Mammary epithelial cell (primary cell): ENCODE results near the gene FOXO6.

Experiments used
- EZH2 ChIP-seq: IDR thresholded peaks from 2 replicates; pipeline ENCODE4 v1.6.1; 2012; ENCODE audit warnings: low read length, inconsistent platforms, borderline replicate concordance
- TF ChIP-seq, protein P1 (sequence below), 2 donors: IDR thresholded peaks in 1 of 2; conservative IDR thresholded peaks in 1 of 2; 2 replicates each; pipeline ENCODE4 v1.5.1; 2011 to 2012; ENCODE audit warnings: inconsistent platforms in 2 of 2, low read length in 2 of 2, mild to moderate bottlenecking in 2 of 2, control low read depth in 1 of 2, low read depth in 1 of 2; ENCODE audit not compliant: insufficient read depth in 1 of 2; ENCODE audit errors: extremely low read depth in 1 of 2

DNA sequence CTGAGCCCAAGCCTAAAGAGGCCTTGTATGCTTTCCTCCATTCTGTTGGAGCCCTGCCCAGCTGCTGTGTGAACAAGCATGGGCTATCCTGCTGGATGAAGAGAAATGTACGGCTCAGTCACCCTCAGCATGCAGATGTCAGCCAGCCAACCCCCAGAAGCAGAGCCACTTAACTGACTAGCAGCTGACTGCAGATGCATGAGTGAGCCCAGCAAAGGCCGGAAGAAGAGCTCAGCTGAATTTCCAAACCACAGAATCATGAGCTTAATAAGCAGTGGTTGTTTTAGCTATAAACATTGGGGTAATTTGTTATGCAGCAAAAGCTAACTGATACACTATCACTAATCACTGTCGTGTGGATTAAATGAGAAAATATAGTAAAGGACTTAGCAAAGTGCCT lies 39.0 kb downstream of the FOXO6 start:
- TF ChIP-seq, protein P1, sequence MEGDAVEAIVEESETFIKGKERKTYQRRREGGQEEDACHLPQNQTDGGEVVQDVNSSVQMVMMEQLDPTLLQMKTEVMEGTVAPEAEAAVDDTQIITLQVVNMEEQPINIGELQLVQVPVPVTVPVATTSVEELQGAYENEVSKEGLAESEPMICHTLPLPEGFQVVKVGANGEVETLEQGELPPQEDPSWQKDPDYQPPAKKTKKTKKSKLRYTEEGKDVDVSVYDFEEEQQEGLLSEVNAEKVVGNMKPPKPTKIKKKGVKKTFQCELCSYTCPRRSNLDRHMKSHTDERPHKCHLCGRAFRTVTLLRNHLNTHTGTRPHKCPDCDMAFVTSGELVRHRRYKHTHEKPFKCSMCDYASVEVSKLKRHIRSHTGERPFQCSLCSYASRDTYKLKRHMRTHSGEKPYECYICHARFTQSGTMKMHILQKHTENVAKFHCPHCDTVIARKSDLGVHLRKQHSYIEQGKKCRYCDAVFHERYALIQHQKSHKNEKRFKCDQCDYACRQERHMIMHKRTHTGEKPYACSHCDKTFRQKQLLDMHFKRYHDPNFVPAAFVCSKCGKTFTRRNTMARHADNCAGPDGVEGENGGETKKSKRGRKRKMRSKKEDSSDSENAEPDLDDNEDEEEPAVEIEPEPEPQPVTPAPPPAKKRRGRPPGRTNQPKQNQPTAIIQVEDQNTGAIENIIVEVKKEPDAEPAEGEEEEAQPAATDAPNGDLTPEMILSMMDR (conservative IDR thresholded peaks at IDR 0.05 in 1 of 2, IDR thresholded peaks at IDR 0.05 in 1 of 2; ENCODE audit: extremely low read depth in 1 of 2, insufficient read depth in 1 of 2, low read depth in 1 of 2, low read length in 2 of 2): no peak
- no peak for TF ChIP-seq EZH2
